Measurements from ENCODE around the gene BCO1.

Gene BCO1

DNA sequence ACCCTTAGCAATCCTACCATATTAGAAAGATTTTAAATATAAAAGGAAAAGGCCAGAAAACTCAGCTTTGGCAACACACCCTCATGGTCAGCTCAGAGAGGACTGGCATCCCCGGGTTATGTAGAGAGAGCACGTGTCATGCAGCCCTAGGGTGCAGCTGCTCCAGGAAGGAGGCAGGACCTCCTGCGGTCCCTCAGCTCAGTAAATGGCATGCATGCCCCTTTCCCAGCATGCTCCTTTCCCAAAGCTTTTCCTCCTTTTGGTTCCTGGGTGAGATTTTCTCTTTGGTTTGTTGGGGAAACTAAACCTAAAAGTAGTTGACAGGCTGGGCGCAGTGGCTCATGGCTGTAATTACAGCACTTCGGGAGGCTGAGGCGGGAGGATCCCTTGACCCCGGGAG lies 80.2 kb downstream of the BCO1 start:
- no peak for DNase-seq (ENCODE audit: low read depth in 3 of 3)

DNA sequence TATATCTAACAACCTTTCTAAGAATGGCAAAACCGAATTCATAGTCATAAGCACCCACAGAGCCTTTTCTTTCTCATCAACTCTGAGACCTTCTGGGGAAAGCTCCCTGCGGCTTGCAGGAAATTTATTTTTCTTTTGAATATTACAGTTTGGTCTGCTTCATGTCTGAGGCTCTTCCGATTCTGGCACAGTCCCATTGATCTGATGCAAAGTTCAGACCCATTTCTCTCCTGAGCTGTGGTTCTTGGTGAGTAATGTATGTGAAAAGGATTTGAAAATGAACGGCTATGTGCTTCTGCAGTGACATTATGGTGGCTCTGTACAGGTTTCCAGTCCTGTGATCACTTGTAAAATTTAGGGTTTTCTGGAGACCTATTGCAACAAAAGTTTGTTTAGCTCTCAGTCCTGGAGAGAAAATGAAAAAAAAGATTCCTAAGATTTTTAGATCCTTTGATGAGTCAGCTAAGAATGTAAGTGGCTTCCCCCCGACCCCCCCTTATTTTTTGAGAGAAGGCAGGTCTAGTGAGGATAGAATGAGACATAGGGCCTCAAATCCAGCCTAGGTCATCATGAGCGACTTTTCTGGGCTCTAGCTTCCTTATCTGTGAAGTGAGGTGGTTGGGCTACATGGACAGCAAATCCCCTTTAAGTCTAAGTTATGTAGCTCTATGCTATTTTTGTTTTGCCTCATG lies 80.9 kb downstream of the BCO1 start:
- no peak for DNase-seq (ENCODE audit: low read depth in 3 of 3)

DNA sequence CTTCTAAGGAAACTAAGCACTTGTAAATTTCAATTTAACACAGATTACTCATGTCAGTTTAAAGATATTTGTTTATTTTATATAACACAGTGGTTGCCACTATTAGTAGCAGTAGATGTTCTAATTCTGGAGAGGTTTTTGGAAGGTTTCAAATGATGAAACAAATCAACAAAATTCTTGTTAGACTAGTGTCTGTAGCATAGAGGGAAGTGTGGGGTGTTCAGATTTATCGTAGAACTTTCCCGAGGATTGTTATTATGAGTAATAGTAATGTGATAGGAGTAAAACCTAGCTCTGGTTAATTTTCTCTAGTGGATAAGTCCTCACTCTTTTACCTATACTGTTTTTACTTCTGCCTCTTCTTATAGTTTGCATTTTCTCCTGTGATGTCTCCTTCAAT lies 82.5 kb downstream of the BCO1 start:
- no peak for DNase-seq (ENCODE audit: low read depth in 3 of 3)

DNA sequence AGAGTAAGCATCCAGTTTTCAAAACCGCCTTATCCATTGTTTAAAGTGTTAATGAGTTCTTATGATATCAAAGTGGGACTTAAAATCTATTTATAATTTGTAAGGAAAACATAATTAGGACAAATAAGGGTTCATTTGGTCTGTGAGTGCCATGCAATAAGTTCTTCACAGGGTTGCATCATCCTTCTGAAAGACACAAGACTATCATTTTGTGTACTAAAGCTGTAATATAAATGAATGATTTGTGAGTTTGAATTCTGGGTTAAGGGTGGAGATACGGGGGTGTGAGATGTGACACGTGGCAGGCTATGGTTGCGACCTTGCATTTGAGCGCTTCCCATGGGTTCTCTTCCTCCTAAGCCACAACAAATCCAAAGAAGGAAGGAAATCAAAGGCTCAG lies 83.0 kb downstream of the BCO1 start:
- DNase-seq (ENCODE audit: low read depth in 3 of 3), result no peak

GRCh38 chr16:81324808-81325207 lies 86.3 kb downstream of the BCO1 start:
- no peak for DNase-seq (ENCODE audit: low read depth in 3 of 3)

DNA sequence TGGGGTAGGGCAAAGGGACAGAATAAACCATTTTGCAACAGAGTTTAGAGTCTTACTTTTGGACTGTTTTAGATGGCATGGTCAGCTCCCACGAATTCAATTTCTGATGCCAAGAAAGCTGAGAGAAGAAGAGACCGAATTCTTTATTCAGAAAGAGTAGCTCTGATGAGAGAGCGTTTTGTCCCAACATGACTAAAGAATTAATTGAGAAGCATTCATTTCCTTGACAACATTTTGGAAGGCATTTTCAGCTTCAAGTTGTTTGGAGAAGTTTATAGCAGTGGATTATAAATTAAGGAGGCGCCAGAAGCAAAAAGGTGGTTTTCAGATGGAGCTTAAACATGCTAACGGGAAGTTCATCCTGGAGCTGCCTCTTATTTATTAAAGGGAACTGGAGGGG lies 88.5 kb downstream of the BCO1 start:
- no peak for DNase-seq (ENCODE audit: low read depth in 3 of 3)

DNA sequence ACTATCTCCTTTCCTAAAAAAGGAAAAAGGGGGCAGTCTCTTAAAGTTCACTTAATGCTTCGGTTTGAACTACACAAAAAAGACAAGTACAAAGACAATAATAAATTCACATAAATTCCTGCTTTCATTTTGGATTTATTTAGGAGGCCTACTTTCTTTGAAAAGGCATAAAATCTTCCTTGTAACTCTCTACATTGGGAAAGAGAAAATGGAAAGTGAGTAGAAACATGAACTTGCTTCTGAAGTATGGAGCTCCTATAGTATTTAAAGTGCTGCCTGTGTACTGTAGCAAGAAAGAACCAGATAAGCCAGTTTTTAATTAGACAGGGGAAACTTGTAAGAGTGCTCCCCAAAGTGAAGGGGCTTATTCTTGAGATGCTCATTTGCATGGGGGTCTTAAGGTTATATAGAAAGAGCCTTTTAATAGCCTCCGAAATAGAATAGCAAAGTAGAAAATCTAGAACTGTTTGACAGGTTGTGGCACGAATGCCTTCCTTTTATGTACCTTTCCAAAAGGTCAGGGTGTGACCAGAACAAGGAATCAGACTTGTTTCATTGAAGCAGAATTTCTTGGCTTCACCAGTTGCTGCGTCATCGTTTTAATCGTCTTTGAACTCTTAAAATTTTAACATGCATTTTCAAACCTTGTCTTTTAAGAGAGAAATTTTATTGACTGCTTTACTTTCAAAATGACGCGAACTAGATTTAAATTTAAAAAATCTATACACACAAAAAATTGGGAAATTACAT lies 89.1 kb downstream of the BCO1 start:
- DNase-seq (ENCODE audit: low read depth in 3 of 3), result no peak

- DNase-seq (ENCODE audit: low read depth in 3 of 3), result no peak
Observed at GRCh38 chr16:81329947-81330346, 91.5 kb downstream of the BCO1 start.

GRCh38 chr16:81333356-81333755 lies 94.9 kb downstream of the BCO1 start:
- no peak for DNase-seq (ENCODE audit: low read depth in 3 of 3)

DNA sequence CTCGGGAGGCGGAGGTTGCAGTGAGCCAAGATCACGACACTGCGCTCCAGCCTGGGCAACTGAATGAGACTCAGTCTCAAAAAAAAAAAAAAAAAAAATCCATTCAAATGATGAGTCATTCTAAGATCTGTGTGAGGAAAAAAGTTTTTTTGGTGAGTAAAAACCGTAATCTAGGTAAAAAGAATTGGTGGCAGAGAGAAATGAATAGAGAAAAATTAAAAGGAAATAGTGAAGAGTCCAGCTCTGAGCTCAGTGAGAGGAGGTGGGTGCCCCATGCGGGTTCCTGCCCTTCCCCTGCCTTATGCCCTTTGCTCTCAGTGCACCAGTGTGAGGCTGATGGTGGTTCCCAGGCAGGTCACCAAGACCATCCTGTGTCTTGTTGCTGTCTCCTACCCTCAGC lies 97.2 kb downstream of the BCO1 start:
- peak in 1 of 3 experiments; percentile 47 for DNase-seq (ENCODE audit: low read depth in 3 of 3)

DNA sequence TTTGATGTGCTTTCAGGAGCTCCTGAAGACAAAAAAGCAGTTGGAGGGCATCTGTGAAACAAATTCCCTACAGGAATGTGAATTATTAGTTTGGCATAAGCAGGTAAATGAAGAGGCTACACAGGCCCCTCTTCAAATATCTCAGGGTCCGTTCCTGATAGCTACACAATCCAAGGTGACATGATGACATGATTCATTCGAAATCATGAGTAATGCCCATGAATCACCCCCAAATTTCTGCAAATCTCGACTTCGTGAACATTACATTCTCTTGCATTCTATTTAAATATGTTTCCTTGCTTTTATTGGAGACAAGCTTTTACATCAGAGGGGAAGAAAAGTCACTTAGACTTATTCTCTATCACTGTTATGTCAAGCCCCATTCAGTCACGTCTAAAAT lies 98.6 kb downstream of the BCO1 start:
- no peak for DNase-seq (ENCODE audit: low read depth in 3 of 3)
